GM12891 (cell line): ENCODE data around the gene DNAJB12.

Source experiments
- PAX5 ChIP-seq: IDR thresholded peaks from 2 replicates; pipeline ENCODE4 v1.6.1; 2011; ENCODE audit warnings: low read length, moderate library complexity, mild to moderate bottlenecking; ENCODE audit not compliant: insufficient read depth, severe bottlenecking
- POLR2A ChIP-seq: IDR thresholded peaks from 2 replicates; pipeline ENCODE4 v1.6.1; 2011; ENCODE audit warnings: low read depth, low read length, control low read depth
- POLR2AphosphoS5 ChIP-seq: IDR thresholded peaks from 2 replicates; pipeline ENCODE4 v1.6.1; 2011; ENCODE audit warnings: low read depth, low read length, control low read depth
- SPI1 ChIP-seq: IDR thresholded peaks from 2 replicates; pipeline ENCODE4 v1.6.1; 2011; ENCODE audit warnings: low read depth, low read length, control low read depth
- TAF1 ChIP-seq: IDR thresholded peaks from 2 replicates; pipeline ENCODE4 v1.6.1; 2011; ENCODE audit warnings: low read depth, low read length, control low read depth

GRCh38 chr10:72316748-72317435 is 37.8 kb downstream of the DNAJB12 start:
- no peak for TF ChIP-seq TAF1
- TF ChIP-seq POLR2A = no peak
- no peak for TF ChIP-seq POLR2AphosphoS5
- TF ChIP-seq SPI1 = no peak
- no peak for TF ChIP-seq PAX5
